GM19455 (cell line): ENCODE results near the gene ARID3B.

ENCODE experiments used
- ATAC-seq: cut with Tn5 transposase; IDR thresholded peaks from one replicate; pipeline ENCODE4 v1.9.1; 2021; ENCODE audit not compliant: unreplicated experiment

ARID3B gene

GRCh38 chr15:74633781-74634180 lies 92.8 kb downstream of the ARID3B start:
- no peak for ATAC-seq

GRCh38 chr15:74635228-74635627 lies 94.2 kb downstream of the ARID3B start:
- ATAC-seq: no peak

GRCh38 chr15:74636984-74637383 lies 96.0 kb downstream of the ARID3B start:
- no peak for ATAC-seq

GRCh38 chr15:74641151-74641550 lies 100.1 kb downstream of the ARID3B start:
- no peak for ATAC-seq

- ATAC-seq: no peak
Measured at GRCh38 chr15:74642348-74642733, 101.3 kb downstream of the ARID3B start.

- ATAC-seq: no peak
Measured at GRCh38 chr15:74642734-74643664, 102.0 kb downstream of the ARID3B start.

- ATAC-seq: no peak
Measured at GRCh38 chr15:74643665-74644204, 102.7 kb downstream of the ARID3B start.

- no peak for ATAC-seq
Measured at GRCh38 chr15:74646480-74646879, 105.5 kb downstream of the ARID3B start.
